Mesangial cell (primary cell): Measurements from ENCODE around the gene CDR2. TPM values are rescaled to one million over a fixed set of nuclear protein-coding genes. Genes with fewer than 3 reads are reported as not detected.

Source experiments
- total RNA-seq: library from RNA; depleted of rRNA; stranded (reverse); fragments of >200 nt; gene quantifications from 2 replicates; pipeline ENCODE4 v1.2.3, GENCODE V29; 2015

CDR2 gene
- 25.1 and 29.3 TPM in 2 replicates for total RNA-seq

DNA sequence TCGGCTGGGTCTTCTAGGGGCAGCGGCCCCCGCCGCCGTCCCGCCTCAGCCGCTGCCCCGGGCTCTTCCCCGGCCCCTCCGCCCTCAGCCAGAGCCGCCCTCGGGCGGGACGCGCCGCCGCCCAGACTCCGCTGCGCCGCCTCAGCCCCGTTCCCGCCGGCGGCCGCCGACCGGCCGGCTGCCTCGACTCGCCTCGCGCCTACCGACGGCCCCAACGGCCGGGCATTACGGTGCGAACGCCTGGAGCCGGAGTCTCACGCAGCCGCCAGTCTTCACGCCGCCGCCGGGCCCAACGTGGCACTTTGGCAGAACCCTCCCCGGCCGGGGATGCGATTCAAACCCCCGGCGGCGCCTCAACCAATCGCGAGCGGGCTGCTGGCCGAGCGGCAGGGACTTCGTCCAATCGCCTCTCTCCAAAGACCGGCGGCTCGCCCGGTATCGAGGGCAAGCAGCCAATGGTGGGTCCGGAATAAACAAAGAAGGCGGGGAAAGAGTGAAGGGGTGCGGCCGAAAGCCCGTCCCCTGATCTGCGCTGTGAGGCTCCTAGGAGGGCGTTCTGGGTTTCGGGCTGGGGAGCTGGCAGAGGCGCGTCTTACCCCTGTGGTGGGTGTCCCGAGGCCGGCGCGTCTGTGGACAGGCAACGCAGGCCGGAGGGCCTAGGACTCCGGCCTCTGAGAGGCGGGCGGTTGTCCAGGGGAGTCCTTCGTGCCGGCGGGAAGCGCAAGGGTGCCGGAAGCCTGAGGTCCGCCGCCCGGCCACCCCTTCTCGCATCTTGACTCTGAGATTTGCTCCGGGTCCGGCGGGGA, at the start of gene CDR2:
Gene CDR2, minus strand, starts transcription at position 309 of the 806 bp plus-strand sequence. CDS start 310 bp downstream, outside the sequence.

GRCh38 chr16:22297114-22297870, 77.1 kb downstream of the CDR2 start, which contains the start of gene POLR3E:
Gene POLR3E, plus strand, starts transcription at chr16:22297409. Its CDS starts 5,560 bp downstream, at chr16:22302969.

Other genes starting within 250 kb of the CDR2 start
- not detected in 2 replicates for gene SDR42E2, start 212.1 kb downstream of the CDR2 start, total RNA-seq
- 14.5 and 16.1 TPM in 2 replicates for gene EEF2K, start 168.3 kb downstream of the CDR2 start, total RNA-seq
- 35.9 and 47.6 TPM in 2 replicates for gene POLR3E, start 77.2 kb downstream of the CDR2 start, total RNA-seq
- gene NPIPB5, start 136.3 kb upstream of the CDR2 start, total RNA-seq = 26.1 and 29.8 TPM in 2 replicates